ENCODE data around the gene ZMIZ1.

Gene ZMIZ1

GRCh38 chr10:79184145-79184625, 115.4 kb downstream of the ZMIZ1 start:
- no peak for DNase-seq
- ATAC-seq = no peak
- Mint-ChIP-seq H3K9me3 (no peaks in the 10 kb centered on the region), H3K27me3 (no peaks in the 10 kb centered on the region), H3K4me3 (no peak overlapping the region), H3K4me1 (no peaks in the 10 kb centered on the region), H3K27ac (no peak overlapping the region)

- H3K27ac Mint-ChIP-seq = no peak overlapping the region
- DNase-seq (no peak), ATAC-seq (no peak)
- no peak overlapping the region for H3K4me3 Mint-ChIP-seq
- no peaks in the 10 kb centered on the region for H3K9me3 Mint-ChIP-seq
- H3K4me1 Mint-ChIP-seq = no peaks in the 10 kb centered on the region
- no peaks in the 10 kb centered on the region for H3K27me3 Mint-ChIP-seq
Measured at GRCh38 chr10:79184657-79185056, 115.9 kb downstream of the ZMIZ1 start.

GRCh38 chr10:79185067-79185774, 116.5 kb downstream of the ZMIZ1 start:
- Mint-ChIP-seq H3K4me1 (no peaks in the 10 kb centered on the region), H3K27ac (peak overlapping the region; percentile 7 to 13), H3K27me3 (no peaks in the 10 kb centered on the region), H3K9me3 (no peaks in the 10 kb centered on the region), H3K4me3 (no peak overlapping the region)
- ATAC-seq (no peak), DNase-seq (no peak)

GRCh38 chr10:79185796-79186374, 117.1 kb downstream of the ZMIZ1 start:
- no peaks in the 10 kb centered on the region for H3K27me3 Mint-ChIP-seq
- H3K4me1 Mint-ChIP-seq = no peaks in the 10 kb centered on the region
- peak overlapping the region in 1 of 2 donors; percentile 92 for H3K27ac Mint-ChIP-seq
- no peak overlapping the region for H3K4me3 Mint-ChIP-seq
- DNase-seq = no peak
- no peak for ATAC-seq
- no peaks in the 10 kb centered on the region for H3K9me3 Mint-ChIP-seq

- ATAC-seq = no peak
- Mint-ChIP-seq H3K4me3 (no peak overlapping the region), H3K27me3 (no peaks in the 10 kb centered on the region), H3K27ac (peak overlapping the region in 1 of 2 donors; percentile 92), H3K4me1 (no peaks in the 10 kb centered on the region), H3K9me3 (no peaks in the 10 kb centered on the region)
- no peak for DNase-seq
Measured at GRCh38 chr10:79186486-79187120, 117.8 kb downstream of the ZMIZ1 start.

- H3K4me1 Mint-ChIP-seq = no peaks in the 10 kb centered on the region
- H3K9me3 Mint-ChIP-seq = no peaks in the 10 kb centered on the region
- H3K27me3 Mint-ChIP-seq = no peaks in the 10 kb centered on the region
- H3K4me3 Mint-ChIP-seq = no peak overlapping the region
- H3K27ac Mint-ChIP-seq = peak overlapping the region in 1 of 2 donors; percentile 63
- DNase-seq = no peak
- ATAC-seq = no peak
Measured at GRCh38 chr10:79187121-79187940, 118.6 kb downstream of the ZMIZ1 start.

- DNase-seq (no peak), ATAC-seq (no peak)
- H3K27me3 Mint-ChIP-seq = no peaks in the 10 kb centered on the region
- H3K4me3 Mint-ChIP-seq = no peak overlapping the region
- H3K27ac Mint-ChIP-seq = no peak overlapping the region
- H3K9me3 Mint-ChIP-seq = no peaks in the 10 kb centered on the region
- no peaks in the 10 kb centered on the region for H3K4me1 Mint-ChIP-seq
Measured at GRCh38 chr10:79188154-79188965, 119.6 kb downstream of the ZMIZ1 start.

- H3K4me3 Mint-ChIP-seq = no peak overlapping the region
Measured at GRCh38 chr10:79189181-79189580, 120.4 kb downstream of the ZMIZ1 start.

GRCh38 chr10:79189853-79190435, 121.2 kb downstream of the ZMIZ1 start:
- Mint-ChIP-seq H3K27me3 (no peaks in the 10 kb centered on the region), H3K4me1 (no peaks in the 10 kb centered on the region), H3K9me3 (no peaks in the 10 kb centered on the region), H3K27ac (no peak overlapping the region), H3K4me3 (no peak overlapping the region)
- DNase-seq = no peak
- ATAC-seq = no peak

More at GRCh38 chr10:79189181-79189580, 120.4 kb downstream of the ZMIZ1 start:
- H3K27me3 Mint-ChIP-seq = no peaks in the 10 kb centered on the region
- ATAC-seq (no peak), DNase-seq (no peak)
- no peaks in the 10 kb centered on the region for H3K9me3 Mint-ChIP-seq
- no peak overlapping the region for H3K27ac Mint-ChIP-seq
- no peaks in the 10 kb centered on the region for H3K4me1 Mint-ChIP-seq

- Mint-ChIP-seq H3K27ac (peak overlapping the region in 1 of 2 donors; percentile 48), H3K27me3 (no peaks in the 10 kb centered on the region), H3K4me3 (no peak overlapping the region), H3K9me3 (no peaks in the 10 kb centered on the region), H3K4me1 (peaks cover 8% of the 10 kb centered on the region)
- ATAC-seq (no peak), DNase-seq (no peak)
Measured at GRCh38 chr10:79190740-79191261, 122.0 kb downstream of the ZMIZ1 start.

GRCh38 chr10:79191951-79192676, 123.3 kb downstream of the ZMIZ1 start:
- Mint-ChIP-seq H3K9me3 (no peaks in the 10 kb centered on the region), H3K4me1 (peaks cover 8% of the 10 kb centered on the region), H3K27ac (peak overlapping the region in 1 of 2 donors; percentile 91), H3K27me3 (no peaks in the 10 kb centered on the region), H3K4me3 (no peak overlapping the region)
- ATAC-seq (no peak), DNase-seq (no peak)

- no peaks in the 10 kb centered on the region for H3K9me3 Mint-ChIP-seq
- ATAC-seq = no peak
- no peak for DNase-seq
- no peaks in the 10 kb centered on the region for H3K27me3 Mint-ChIP-seq
- no peak overlapping the region for H3K4me3 Mint-ChIP-seq
- H3K27ac Mint-ChIP-seq = peak overlapping the region in 1 of 2 donors; percentile 15
- H3K4me1 Mint-ChIP-seq = peaks cover 8% of the 10 kb centered on the region
Measured at GRCh38 chr10:79192677-79193003, 123.9 kb downstream of the ZMIZ1 start.

GRCh38 chr10:79193694-79194382, 125.1 kb downstream of the ZMIZ1 start:
- Mint-ChIP-seq H3K4me3 (no peak overlapping the region), H3K27ac (peak overlapping the region in 1 of 2 donors; percentile 25), H3K27me3 (no peaks in the 10 kb centered on the region), H3K9me3 (no peaks in the 10 kb centered on the region), H3K4me1 (peaks cover 8% of the 10 kb centered on the region)
- no peak for DNase-seq
- no peak for ATAC-seq
